NT2/D1 (cell line): ENCODE results near the gene CBLB.

ENCODE experiments used
- DNase-seq: peaks from one replicate; pipeline ENCODE4 v3.0.0-alpha.2; 2011; ENCODE audit warnings: low read depth, low spot score
- H3K27me3 ChIP-seq: 2 replicates; pipeline ENCODE4 v1.6.0; 2011; ENCODE audit warnings: mild to moderate bottlenecking; ENCODE audit not compliant: insufficient read length, insufficient read depth
- H3K36me3 ChIP-seq: 2 replicates; pipeline ENCODE4 v1.6.1; 2011; ENCODE audit warnings: mild to moderate bottlenecking, low read length, mixed read lengths; ENCODE audit not compliant: insufficient read depth, insufficient read length
- H3K4me1 ChIP-seq: 2 replicates; pipeline ENCODE4 v1.5.1; 2011; ENCODE audit not compliant: insufficient read depth, insufficient read length
- H3K4me3 ChIP-seq: 2 replicates; pipeline ENCODE4 v1.5.1; 2011; ENCODE audit warnings: low read depth; ENCODE audit not compliant: insufficient read length
- H3K9ac ChIP-seq: 2 replicates; pipeline ENCODE4 v1.6.0; 2011; ENCODE audit warnings: low read depth; ENCODE audit not compliant: insufficient read length
- H3K9me3 ChIP-seq: 2 replicates; pipeline ENCODE4 v1.5.1; 2011; ENCODE audit warnings: mild to moderate bottlenecking, low read length; ENCODE audit not compliant: insufficient read depth
- SUZ12 ChIP-seq: IDR thresholded peaks from 2 replicates; pipeline ENCODE4 v1.6.1; 2011; ENCODE audit not compliant: insufficient read length, insufficient read depth; ENCODE audit errors: extremely low read depth
- YY1 ChIP-seq: IDR thresholded peaks from 2 replicates; pipeline ENCODE4 v1.6.1; 2011; ENCODE audit not compliant: insufficient read length, insufficient read depth
- ZNF274 ChIP-seq: IDR thresholded peaks from 2 replicates; pipeline ENCODE4 v1.6.1; 2011; ENCODE audit warnings: mild to moderate bottlenecking, low read depth, low read length

The CBLB gene

GRCh38 chr3:105836533-105836932 lies 32.3 kb downstream of the CBLB start:
- Histone ChIP-seq H3K9ac (no peak overlapping the region), H3K36me3 (no peaks in the 10 kb centered on the region), H3K4me1 (no peaks in the 10 kb centered on the region), H3K27me3 (no peaks in the 10 kb centered on the region), H3K9me3 (no peaks in the 10 kb centered on the region), H3K4me3 (no peak overlapping the region)
- DNase-seq = no peak
- TF ChIP-seq ZNF274 (no peak), SUZ12 (no peak)

GRCh38 chr3:105835606-105836005 lies 33.2 kb downstream of the CBLB start:
- DNase-seq = no peak

GRCh38 chr3:105834768-105835167 lies 34.0 kb downstream of the CBLB start:
- Histone ChIP-seq H3K36me3 (no peaks in the 10 kb centered on the region), H3K9me3 (no peaks in the 10 kb centered on the region), H3K4me3 (no peak overlapping the region), H3K4me1 (no peaks in the 10 kb centered on the region), H3K27me3 (no peaks in the 10 kb centered on the region), H3K9ac (no peak overlapping the region)
- DNase-seq = no peak
- TF ChIP-seq ZNF274 (no peak), SUZ12 (no peak), YY1 (no peak)

More at GRCh38 chr3:105835606-105836005, 33.2 kb downstream of the CBLB start:
- no peaks in the 10 kb centered on the region for H3K9me3 ChIP-seq
- no peaks in the 10 kb centered on the region for H3K4me1 ChIP-seq
- no peaks in the 10 kb centered on the region for H3K36me3 ChIP-seq
- no peak for TF ChIP-seq SUZ12
- TF ChIP-seq YY1 = no peak
- TF ChIP-seq ZNF274 = no peak
- no peaks in the 10 kb centered on the region for H3K27me3 ChIP-seq
- no peak overlapping the region for H3K9ac ChIP-seq
- H3K4me3 ChIP-seq = no peak overlapping the region

DNA sequence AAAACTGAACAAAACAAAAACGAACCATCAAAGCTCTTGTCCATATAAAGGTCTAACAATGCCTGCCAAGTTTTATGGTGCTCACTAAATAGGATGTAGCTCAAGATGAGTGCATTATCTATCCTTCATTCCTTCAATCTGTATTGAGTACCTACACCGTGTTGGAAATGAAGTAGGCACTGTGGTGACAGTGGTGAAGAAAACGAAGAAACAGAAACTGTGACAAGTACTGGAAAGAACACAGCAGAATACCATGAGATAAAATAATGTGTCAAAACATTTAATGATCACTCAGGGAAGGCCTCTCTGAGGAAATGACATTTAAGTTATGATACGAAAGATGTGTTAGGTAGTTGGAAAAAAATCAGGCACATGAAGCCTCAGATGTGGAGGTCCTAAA lies 36.2 kb downstream of the CBLB start:
- H3K36me3 ChIP-seq = no peaks in the 10 kb centered on the region
- no peak for DNase-seq
- no peaks in the 10 kb centered on the region for H3K4me1 ChIP-seq
- H3K27me3 ChIP-seq = no peaks in the 10 kb centered on the region
- TF ChIP-seq ZNF274 (no peak), YY1 (no peak), SUZ12 (no peak)
- H3K9me3 ChIP-seq = no peaks in the 10 kb centered on the region
- H3K4me3 ChIP-seq = no peak overlapping the region
- no peak overlapping the region for H3K9ac ChIP-seq

DNA sequence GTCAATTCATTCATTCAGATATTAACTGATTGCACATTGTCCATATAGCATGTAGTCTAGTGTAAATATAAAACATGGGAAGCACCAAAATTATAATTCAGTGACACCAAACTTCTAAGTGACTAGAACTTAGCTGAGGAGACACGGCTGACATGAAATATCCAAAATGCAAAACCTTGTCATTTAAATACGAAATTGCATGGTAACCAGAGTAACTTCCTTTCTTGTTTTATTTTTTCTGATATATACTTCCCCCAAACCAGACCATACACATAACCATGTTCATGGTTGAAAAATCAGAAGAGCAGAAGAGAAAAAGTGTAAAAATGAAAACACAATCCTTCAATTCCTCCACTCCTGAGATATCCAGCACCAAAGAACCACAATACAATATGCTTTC lies 38.0 kb downstream of the CBLB start:
- Histone ChIP-seq H3K4me1 (no peaks in the 10 kb centered on the region), H3K36me3 (no peaks in the 10 kb centered on the region), H3K27me3 (no peaks in the 10 kb centered on the region), H3K4me3 (no peak overlapping the region), H3K9ac (no peak overlapping the region), H3K9me3 (no peaks in the 10 kb centered on the region)
- DNase-seq = no peak
- TF ChIP-seq ZNF274 (no peak), SUZ12 (no peak), YY1 (no peak)

- Histone ChIP-seq H3K27me3 (no peaks in the 10 kb centered on the region), H3K36me3 (no peaks in the 10 kb centered on the region), H3K4me1 (no peaks in the 10 kb centered on the region), H3K4me3 (no peak overlapping the region), H3K9ac (no peak overlapping the region), H3K9me3 (no peaks in the 10 kb centered on the region)
- no peak for TF ChIP-seq ZNF274
- TF ChIP-seq YY1 = no peak
- TF ChIP-seq SUZ12 = no peak
- DNase-seq = no peak
Observed at GRCh38 chr3:105829871-105830622, 38.8 kb downstream of the CBLB start.

DNA sequence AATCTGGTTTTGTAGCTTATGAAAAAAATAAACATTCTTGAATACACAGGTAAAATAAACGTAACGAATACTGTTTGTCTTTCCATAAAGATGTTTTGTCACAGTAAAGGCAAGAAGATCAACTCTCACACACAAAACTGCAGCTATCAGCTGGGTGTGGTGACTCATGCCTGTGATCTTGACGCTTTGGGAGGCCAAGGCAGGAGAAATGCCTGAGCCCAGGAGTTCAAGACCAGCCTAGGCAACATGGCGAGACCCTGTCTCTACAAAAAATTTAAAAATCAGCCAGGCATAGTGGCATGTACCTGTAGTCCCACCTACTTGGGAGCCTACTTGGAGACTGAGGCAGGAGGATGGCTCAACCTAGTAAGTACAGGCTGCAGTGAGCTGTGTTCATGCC lies 39.6 kb downstream of the CBLB start:
- no peak for TF ChIP-seq SUZ12
- TF ChIP-seq ZNF274 = no peak
- no peaks in the 10 kb centered on the region for H3K4me1 ChIP-seq

More for the DNA sequence above, 39.6 kb downstream of the CBLB start:
- no peak for DNase-seq
- Histone ChIP-seq H3K36me3 (no peaks in the 10 kb centered on the region), H3K27me3 (no peaks in the 10 kb centered on the region), H3K9me3 (no peaks in the 10 kb centered on the region), H3K4me3 (no peak overlapping the region), H3K9ac (no peak overlapping the region)
